Measurements from ENCODE around the gene TRAPPC3.
A peak's percentile ranks its signal among the peaks of the same experiment; 100 is the strongest.

Gene TRAPPC3

DNA sequence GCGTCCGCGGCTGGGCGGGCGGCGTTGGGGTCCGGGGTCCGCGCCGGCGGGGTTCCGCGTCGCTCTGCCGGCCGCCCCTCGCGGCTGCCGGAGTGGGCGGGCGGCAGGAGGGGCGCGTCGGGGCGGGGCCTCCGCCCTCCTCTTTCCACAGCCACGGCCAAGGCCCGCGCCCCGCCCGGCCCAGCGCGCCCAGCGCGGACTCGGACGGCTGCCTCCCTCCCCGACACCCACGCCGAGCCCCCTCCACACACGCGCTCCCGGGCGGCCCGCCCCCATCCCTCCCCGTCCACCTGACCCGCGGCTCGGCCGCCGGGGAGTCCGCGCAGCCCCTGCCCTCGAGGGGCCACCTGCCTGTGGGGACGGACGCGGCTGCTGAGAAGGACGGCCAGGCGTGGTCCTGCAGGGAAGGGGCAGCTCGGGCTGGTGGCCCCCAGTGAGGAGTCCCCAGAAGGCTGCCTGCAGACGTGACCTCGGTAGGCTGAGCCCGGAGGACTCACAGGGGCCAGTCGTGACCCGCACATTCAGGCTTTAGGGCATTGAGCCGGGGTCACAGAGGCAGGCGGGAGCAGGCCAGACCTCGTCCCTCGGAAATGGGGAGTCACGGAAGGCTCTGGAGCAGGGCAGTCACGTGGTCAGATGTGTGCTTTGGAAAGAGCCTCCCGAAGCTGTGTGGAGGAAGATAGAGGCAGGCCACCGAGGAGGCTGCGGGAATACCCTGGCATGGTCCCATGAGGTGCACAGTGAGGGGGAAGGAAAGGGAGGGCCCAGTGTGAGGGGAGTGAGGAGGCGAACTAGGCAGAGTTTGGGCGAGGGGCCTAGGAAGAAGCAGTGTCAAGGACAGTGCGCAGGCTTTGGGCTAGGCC is 23.9 kb downstream of the TRAPPC3 start, which contains the start of gene COL8A2:
Gene COL8A2, minus strand, starts transcription at position 94 of the 863 bp plus-strand sequence. CDS start 24,980 bp downstream, outside the sequence.
- DNase-seq = no peak

DNA sequence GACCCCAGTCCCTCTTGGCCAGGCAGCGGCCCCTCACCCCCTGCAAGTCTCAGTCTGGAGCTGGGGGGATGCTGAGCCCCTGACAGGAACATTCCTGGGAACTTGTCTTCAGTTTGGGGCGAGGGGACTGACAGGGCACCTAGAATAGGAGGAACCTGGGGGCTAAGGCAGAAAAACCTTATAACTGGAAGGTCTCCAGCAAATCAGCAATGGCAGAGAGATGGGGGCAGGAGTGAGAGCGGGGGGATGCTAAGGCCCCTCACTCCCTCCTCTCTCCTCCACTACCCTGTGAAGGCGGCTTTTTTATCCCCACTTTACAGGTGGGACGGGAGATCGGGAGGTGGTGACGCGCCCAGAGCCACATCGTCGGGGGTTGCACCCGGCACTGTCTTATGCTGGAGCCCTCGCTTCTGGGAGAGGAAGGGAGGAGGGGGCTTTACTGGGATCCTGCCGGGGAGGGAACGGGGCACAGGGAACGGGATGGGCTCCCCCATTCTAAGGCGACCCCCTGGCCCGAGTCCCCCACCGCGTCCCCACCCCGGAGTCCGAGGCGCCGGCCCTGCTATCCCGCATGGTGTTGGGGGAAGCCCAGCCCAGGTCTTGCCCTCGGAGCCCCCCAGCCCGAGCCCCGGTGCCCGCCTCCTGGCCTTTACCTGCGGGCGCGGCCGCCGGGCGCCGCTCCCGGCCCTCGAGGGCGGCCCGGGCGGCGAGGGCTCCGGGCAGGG is 24.7 kb downstream of the TRAPPC3 start:
- no peak for DNase-seq

DNA sequence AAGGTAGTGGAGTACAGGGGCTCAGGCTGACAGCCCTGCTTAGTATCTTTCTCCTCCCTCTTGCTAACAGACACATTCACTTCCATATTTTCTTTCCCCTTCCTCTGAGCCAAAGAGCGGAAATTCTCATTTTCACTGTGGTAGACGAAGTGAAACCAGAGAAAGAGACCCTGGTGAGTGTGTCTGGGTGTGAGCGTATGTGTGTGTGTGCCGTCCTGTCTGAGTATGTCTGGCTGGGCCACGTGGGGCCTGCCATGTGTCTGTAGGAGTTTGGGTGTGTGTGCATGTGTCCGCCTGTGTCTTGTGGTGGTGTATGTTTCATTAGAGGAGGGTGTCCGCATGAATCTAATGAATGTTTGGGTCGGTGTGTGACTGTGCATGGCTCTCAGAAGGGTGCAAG is 25.9 kb downstream of the TRAPPC3 start:
- DNase-seq = no peak

DNA sequence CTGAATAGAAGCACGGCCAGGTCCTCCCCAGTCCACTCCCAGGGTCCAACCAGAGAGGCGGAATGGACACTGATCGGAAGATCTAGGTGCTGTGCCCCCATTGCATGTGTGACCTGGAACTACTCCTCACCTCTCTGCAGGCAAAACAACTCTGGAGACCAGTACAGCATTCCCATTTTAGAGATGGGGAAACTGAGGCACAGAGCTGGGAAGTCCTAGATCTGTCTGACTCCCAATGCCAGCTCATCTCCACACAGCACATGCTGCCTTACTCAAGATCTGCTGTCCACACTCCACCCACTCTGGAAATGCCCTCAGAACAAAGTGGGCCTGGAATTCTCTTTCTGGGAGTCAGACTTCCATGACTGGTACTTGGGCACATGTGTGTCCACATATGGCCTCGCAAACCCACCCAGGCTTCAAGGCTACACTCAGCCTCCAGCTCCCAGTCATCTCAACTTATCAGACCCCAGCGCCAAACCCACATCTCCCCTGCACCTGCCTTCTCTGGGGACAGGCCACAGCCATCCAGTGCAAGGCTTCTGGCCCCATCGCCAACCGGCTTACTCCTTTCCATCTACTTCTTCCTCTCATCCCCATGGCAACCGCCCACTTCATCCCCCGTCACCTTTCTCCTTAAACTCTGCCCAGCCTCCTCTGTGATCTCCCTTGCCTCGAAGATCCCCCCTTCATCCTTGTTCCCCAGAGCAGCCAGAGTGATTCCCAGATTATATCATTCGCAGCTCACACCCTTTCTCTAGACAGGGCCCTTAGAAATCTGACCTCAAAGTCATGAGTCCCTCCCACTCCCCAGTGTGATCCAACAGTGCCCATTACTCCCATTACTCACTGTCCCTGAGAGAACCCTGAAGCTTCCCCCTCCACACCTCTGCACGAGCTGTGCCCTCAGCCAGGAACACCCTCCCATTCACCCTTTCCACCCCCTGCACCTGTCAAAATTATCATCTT is 26.9 kb downstream of the TRAPPC3 start:
- DNase-seq = no peak

DNA sequence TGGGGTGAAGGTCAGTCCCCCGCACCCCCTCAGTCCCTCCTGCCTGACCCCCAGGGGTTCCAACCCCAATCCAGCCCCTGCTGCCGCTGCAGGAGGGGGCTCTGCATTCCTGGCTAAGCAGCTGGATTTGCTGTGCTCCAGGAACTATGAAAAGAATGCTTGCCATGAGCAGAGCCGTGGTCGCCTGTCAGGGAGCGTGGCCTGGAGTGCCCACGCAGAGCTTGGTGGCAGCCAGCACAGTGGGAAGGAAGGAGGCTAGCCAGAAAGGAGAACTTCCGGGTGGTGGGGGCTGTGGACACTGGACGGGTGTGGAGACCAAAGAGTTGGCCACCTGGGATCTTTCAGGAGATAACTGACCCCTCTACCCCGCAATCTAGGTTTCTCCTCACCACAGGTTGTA is 29.8 kb downstream of the TRAPPC3 start:
- DNase-seq = no peak

DNA sequence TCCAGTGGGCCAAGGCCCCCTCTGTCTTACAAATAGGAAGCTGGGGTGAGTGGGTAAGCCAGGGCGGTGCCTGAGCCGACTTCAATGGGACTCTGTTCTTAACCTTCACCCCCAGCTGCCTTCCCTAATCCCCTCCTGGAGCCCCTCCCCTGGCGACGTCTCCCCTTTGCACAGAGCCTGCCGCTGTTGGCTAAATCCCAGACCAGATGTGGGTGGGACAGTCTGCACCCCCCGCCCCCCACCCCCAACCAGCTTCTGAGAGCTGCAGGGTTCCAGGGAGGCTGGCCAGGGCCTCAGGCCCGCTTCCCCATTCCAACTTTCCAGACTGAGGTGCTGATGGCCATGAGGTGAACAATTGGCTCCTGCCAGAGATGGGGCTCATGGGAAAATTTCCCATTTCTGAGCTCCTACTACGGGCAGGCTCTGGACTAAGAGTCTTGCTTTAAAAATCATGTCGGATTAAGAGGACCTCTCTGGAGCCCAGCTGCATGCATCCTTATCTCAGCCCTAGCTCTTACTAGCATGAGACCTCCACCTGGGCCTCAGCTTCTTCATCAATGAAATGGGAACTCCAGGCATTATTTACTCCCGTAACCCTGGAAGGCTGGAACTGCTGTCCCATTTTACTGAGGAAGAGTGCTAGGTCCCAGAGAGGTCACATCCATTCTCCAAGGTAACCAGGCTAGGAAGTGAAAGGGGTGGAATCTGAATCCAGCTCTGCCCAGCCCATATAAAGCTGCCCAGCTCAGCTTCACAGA is 30.7 kb downstream of the TRAPPC3 start:
- DNase-seq = no peak

DNA sequence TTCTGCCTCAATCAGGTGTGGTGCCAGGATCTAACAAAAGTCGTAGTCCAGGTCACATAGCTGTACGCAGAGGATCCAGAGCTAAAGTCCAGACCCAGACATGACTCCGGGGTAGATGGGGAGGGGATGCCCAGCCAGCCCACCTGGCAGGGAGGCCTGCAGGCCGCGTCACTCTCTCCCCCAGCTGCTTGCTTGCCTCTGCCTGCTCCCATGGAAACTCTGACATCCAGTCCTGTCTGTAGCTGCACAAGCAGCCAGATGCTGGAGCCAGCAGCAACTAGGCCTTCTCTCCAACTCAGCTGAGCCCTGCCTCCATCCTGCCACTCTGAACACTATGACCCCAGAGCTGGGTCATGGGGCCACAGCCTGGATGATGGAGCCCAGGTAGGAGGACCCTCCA is 32.4 kb downstream of the TRAPPC3 start:
- no peak for DNase-seq

DNA sequence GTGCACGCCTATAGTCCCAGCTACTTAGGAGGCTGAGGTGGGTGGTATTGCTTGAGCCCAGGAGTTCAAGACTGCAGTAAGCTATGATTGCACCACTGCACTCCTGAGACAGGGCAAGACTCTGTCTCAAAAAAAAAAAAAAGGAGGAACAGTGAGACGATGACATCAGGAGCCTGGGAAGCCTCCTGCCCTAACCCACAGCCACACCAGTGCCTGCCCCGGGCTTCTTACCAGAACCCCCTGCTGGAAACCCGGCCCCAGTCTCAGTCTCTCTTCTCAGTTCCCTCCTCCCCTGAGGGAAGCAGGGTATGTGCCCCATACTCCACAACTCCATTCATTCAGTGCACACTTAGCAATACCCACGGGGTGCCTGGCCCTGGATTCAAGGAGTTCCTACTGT is 33.4 kb downstream of the TRAPPC3 start:
- DNase-seq = no peak

DNA sequence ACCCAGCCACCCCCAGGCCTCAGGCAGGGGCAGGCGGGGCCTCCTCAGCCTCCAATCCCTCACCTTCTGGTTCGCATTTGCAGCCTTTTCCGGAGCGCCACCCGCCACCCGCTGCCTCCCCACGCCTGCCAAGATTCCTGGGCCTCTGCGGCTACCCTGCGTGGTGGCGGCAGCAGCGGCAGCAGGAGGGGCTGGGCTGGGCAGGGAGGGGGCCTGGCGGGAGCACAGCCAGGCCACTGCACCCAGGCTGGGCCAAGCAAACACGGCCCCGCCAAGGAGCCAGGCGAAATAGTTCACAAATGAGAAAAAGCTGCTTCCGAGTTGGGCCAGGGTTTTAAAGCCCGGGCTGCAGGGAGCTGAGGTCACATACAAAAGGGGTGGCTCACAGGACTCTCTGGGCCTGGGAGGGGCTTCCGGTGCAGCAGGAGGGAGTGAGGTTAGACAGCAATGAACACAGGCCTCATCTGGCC is 34.1 kb downstream of the TRAPPC3 start:
- no peak for DNase-seq

DNA sequence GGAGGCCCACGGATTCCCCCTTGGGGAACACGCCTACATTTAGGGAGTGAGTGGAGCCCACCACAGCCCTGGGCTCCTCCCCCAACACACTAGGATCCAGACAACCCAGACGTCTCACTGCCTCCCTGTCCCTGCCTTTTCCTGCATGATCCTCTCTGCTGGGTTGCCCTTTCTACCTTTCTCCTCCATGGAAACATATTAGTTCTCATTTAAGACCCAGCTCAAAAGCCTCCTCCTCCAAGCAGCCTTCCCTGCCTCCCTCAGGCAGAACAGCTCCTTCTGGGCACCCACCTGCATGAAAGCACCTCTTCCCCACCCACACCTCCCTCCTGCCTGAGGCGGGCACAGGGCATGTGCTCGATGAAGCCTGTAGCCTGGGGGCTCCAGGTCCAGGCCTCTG is 34.9 kb downstream of the TRAPPC3 start:
- no peak for DNase-seq

DNA sequence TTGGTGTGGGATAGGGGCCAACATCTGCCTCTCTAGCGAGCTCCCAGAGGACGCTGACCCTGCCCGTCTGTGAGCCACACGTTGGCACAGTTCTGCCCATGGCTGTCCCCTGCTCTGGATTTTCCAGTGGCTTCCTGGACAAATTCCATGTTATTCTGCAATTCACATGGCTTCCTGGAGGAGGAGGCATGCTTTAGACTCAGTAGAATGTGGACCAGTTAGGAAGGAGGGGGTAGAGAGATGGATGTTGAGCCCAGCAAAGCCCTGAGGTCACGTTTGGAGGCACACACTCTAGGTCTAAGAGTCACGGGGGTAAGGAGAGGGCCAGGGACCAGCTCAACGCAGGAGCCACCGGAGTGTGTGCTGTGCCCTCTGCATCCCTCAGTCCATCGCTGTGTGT is 36.5 kb downstream of the TRAPPC3 start:
- DNase-seq = no peak

DNA sequence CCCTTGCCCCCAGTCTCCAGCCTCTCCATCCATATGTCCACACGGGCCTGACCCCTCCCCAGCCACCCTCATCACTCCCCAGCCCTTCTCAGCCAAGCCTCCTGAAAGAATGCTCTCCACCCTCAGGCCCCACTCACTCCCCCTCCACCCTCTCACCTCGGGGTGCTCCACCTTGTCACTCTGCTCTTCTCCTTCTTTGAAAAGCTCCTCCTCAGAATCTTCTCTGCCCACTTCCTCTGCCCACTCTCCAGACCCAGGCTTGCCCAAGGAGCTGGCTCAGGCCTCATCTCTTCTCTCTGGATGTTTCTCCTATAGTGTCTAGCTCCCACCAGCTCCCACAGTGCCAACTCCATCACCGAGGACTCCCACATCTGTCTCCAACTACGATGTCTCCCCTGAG is 38.1 kb downstream of the TRAPPC3 start:
- no peak for DNase-seq

DNA sequence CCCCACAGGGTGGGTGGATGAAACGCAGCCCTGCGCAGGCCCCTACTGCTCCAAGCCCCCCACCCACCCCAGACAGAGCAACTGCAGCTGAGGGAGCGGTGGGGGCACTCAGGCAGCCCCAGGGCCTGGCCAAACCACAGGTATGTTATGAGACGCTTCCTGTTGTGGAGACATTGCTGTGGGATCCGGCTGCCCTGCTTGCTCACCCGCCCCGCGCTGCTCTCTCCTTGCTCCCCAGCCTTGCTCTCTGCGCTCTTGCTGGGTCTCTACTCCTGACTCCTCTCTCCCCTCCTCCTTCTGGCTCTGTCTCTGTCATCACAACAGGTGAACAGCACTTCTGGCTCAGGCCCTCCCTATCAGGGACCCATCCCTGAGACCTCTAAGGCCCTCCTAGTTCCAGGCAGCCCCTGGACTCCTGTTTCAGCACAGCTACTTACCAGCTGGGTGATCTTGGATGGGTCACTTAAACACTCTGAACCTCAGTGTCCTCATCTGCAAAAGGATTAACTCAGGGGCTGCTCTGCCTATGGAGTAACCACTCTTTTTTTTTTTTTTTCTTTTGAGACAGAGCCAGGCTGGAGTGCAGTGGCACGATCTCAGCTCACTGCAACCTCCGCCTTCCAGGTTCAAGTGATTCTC is 40.1 kb downstream of the TRAPPC3 start:
- DNase-seq = no peak

DNA sequence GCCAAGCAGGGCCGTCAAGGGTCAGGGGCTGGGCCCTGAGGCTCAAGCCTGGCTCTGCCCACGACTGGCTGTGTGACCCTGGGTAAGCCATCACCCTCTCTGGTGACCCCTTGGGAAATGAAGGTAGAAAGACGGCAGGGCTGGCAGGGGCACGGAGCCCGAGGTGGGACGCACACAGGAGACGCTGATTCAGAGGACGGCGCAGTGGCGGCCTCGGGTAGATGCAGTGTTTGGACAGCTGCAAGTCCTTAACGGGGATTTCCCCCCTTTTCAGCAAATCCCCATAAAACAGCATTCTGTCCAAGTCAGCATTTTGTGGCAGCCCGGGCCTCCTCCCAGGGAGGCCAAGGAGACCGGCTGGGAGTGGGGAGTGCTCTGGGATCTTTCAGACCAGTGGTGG is 41.0 kb downstream of the TRAPPC3 start:
- DNase-seq = peak; percentile 46

DNA sequence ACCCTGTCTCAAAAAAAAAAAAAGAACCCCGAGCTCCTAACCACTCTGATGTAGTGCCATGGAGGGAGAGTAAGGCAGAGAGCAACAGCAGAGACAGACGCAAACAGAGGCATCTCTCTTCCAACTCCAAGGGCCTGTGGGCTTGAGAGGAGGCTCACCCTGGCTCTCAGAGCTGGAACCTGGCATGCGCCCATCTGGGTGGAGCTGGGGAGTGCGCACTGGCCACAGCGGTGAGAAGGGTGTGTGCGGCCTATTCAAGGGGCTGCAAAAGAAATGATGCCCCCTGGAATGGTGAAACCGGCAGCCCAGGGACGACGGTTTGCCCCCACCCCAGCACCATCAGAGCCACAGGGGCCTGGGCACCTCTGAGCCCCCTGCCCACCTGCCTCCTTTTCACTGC is 41.9 kb downstream of the TRAPPC3 start:
- DNase-seq = no peak

DNA sequence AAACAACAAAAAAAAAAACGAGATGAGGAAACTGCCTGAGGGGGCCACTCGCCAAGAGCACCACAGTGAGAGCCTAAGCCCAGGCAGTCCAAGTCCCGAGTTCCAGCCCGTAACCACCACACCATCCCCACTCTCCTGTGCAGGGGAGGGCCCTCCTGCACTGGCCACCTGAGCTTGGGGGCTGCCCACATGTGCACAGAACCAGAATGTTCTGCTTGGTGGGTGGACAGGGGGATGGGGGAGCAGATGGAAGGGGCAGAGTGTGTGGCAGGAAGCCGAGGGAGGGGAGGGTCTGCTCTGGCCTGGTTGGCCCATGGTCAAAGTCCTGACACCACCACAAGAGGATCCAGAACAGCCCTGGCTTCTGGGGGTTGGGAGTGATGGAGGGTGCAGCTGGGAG is 43.0 kb downstream of the TRAPPC3 start:
- DNase-seq = no peak

DNA sequence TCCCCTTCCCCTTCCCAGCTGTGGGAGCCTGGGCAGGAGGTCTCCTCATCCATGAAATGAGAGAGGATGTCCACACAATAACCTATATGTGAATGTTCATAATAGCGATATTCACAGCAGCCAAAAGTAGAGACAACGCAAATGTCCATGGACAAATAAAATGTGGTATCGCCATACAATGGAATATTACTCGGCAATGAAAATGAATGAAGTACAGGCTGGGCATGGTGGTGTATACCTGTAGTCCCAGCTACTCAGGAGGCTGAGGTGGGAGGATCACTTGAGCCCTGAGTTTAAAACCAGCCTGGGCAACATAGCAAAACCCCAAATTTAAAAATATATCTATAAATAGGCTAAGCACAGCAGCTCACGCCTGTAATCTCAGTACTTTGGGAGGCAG is 47.7 kb downstream of the TRAPPC3 start:
- DNase-seq = no peak

DNA sequence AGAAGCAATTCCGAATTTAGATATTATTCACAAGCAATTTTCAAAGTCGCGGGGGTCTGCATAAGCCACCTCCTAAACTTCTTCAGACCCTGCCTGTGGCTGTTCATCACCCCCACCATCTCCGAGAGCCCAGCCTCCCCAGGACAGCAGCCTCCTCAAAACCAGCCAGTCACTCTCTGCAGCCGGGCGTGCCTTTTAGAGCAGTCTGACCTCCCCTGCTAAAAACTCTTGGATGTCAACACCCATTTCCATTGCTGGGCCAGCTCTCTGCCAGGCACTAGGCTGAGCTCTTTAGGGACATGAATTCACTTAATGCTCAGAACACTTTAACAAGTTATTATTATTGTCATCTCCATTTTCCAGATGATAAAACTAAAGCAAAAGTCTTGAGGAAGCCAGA is 48.9 kb downstream of the TRAPPC3 start:
- no peak for DNase-seq

DNA sequence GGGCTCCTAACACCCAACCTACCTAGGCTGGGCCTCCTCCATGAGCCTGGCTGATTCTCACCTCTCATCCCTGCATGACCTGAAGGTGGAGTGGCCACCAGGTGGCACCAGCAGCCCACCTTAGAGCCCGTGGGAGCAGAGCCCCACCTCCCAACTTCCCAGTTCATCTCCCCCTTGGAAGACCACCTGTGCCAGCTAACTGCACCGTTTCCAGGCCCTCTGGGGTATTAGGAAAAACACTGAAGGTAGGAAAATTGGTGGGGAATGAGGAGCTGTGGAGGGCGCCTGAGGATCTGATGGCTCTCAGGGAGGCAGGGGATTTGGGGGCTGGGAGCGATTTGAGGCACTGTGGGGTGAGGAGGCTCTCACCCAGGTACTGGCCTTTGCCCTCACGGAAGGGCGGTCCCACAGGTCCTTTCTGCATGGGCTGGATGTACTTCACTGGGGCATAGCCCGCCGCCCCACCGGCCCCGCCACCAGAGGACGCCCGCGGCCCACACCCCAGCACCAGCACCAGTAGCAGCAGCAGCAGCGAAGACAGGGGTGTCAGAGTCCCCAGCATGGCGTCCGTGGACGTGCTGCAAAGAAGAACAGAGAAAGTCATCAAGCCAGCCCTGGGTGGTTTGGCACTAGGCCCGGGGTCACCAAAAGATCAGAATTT is 49.5 kb downstream of the TRAPPC3 start:
- DNase-seq = no peak

DNA sequence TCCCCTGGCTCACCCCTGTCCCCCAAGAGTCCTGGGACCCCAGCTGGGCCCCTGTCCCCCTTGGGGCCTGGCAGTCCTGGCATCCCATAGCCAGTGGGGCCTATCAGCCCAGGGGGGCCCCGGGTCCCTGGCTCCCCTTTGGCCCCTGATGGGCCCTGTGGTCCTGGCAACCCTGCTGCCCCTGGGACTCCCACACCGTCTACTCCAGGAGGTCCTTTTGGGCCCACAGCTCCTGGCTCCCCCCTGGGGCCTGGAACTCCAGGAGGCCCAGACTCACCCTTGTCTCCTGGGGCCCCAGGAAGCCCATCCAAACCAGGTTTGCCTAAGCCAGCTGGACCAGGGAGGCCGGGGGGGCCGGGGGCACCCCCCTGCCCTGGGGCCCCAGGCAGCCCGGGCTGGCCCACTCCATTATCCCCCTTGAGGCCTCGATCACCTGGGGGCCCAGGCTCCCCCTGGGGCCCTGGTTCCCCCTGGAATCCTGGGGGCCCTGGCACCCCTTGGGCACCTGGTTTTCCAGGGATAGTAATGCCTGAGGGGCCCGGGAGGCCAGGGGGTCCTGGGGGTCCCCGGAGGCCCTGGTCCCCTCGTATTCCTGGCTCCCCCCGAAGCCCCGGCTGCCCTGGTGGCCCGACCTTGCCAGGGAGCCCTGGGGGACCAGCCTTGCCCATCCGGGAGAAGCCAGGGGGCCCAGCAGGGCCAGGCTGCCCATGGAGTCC is 50.5 kb downstream of the TRAPPC3 start:
- DNase-seq = no peak
